ENCODE data around the gene SELENOM.

The SELENOM gene

GRCh38 chr22:31096657-31097279 lies 10.6 kb downstream of the SELENOM start:
- Histone ChIP-seq H3K36me3 (ENCODE audit: insufficient read depth) (no peaks in the 10 kb centered on the region), H2AFZ (ENCODE audit: low read depth) (no peak overlapping the region), H3K4me1 (ENCODE audit: low read depth, poor library complexity, severe bottlenecking) (no peaks in the 10 kb centered on the region), H3K9ac (no peak overlapping the region), H3K79me2 (ENCODE audit: insufficient read depth, low read depth) (no peaks in the 10 kb centered on the region), H4K20me1 (ENCODE audit: insufficient read depth) (no peaks in the 10 kb centered on the region), H3K4me3 (IDR thresholded peaks at IDR 0.05; ENCODE audit: insufficient read depth, low read depth, low read length) (no peak overlapping the region), H3K27me3 (ENCODE audit: insufficient read depth, low read depth) (no peaks in the 10 kb centered on the region), H3K4me2 (no peak overlapping the region), H3K27ac (no peak overlapping the region)
- no peak for TF ChIP-seq CTCF (conservative IDR thresholded peaks at IDR 0.05; ENCODE audit: low read depth, low read length)

- Histone ChIP-seq H3K4me2 (no peak overlapping the region), H3K27me3 (ENCODE audit: insufficient read depth, low read depth) (no peaks in the 10 kb centered on the region), H3K9ac (no peak overlapping the region), H2AFZ (ENCODE audit: low read depth) (no peak overlapping the region), H3K79me2 (ENCODE audit: insufficient read depth, low read depth) (no peaks in the 10 kb centered on the region), H3K4me3 (IDR thresholded peaks at IDR 0.05; ENCODE audit: insufficient read depth, low read depth, low read length) (no peak overlapping the region), H3K4me1 (ENCODE audit: low read depth, poor library complexity, severe bottlenecking) (no peaks in the 10 kb centered on the region), H3K36me3 (ENCODE audit: insufficient read depth) (no peaks in the 10 kb centered on the region), H4K20me1 (ENCODE audit: insufficient read depth) (no peaks in the 10 kb centered on the region), H3K27ac (no peak overlapping the region)
- no peak for TF ChIP-seq CTCF (conservative IDR thresholded peaks at IDR 0.05; ENCODE audit: low read depth, low read length)
These were observed 11.6 kb downstream of the SELENOM start for GRCh38 chr22:31095637-31096249.

- Histone ChIP-seq H3K79me2 (ENCODE audit: insufficient read depth, low read depth) (no peaks in the 10 kb centered on the region), H3K4me1 (ENCODE audit: low read depth, poor library complexity, severe bottlenecking) (no peaks in the 10 kb centered on the region), H3K9ac (no peak overlapping the region), H4K20me1 (ENCODE audit: insufficient read depth) (no peaks in the 10 kb centered on the region), H3K27ac (no peak overlapping the region), H3K27me3 (ENCODE audit: insufficient read depth, low read depth) (no peaks in the 10 kb centered on the region), H3K4me3 (IDR thresholded peaks at IDR 0.05; ENCODE audit: insufficient read depth, low read depth, low read length) (no peak overlapping the region), H3K4me2 (no peak overlapping the region), H3K36me3 (ENCODE audit: insufficient read depth) (no peaks in the 10 kb centered on the region), H2AFZ (ENCODE audit: low read depth) (no peak overlapping the region)
- no peak for TF ChIP-seq CTCF (conservative IDR thresholded peaks at IDR 0.05; ENCODE audit: low read depth, low read length)
These were observed 12.6 kb downstream of the SELENOM start for GRCh38 chr22:31094741-31095140.

- Histone ChIP-seq H3K4me2 (no peak overlapping the region), H3K4me1 (ENCODE audit: low read depth, poor library complexity, severe bottlenecking) (no peaks in the 10 kb centered on the region), H3K36me3 (ENCODE audit: insufficient read depth) (no peaks in the 10 kb centered on the region), H4K20me1 (ENCODE audit: insufficient read depth) (no peaks in the 10 kb centered on the region), H3K9ac (no peak overlapping the region), H3K79me2 (ENCODE audit: insufficient read depth, low read depth) (no peaks in the 10 kb centered on the region), H2AFZ (ENCODE audit: low read depth) (no peak overlapping the region), H3K27ac (no peak overlapping the region), H3K27me3 (ENCODE audit: insufficient read depth, low read depth) (no peaks in the 10 kb centered on the region), H3K4me3 (IDR thresholded peaks at IDR 0.05; ENCODE audit: insufficient read depth, low read depth, low read length) (no peak overlapping the region)
- TF ChIP-seq CTCF (conservative IDR thresholded peaks at IDR 0.05; ENCODE audit: low read depth, low read length), result no peak
These were observed 13.3 kb downstream of the SELENOM start for GRCh38 chr22:31094021-31094551.
